Astrocyte (in vitro differentiated cells and primary cell): ENCODE measurements around the gene EP400. TPM values are rescaled to one million over a fixed set of nuclear protein-coding genes. Genes with fewer than 3 reads are reported as not detected.

Experiments
- DNase-seq: peaks from one replicate; pipeline ENCODE4 v3.0.0-alpha.2; 2010; ENCODE audit warnings: low read depth
- FAIRE-seq: peaks from 2 replicates; lab custom pipeline; 2011; peaks lifted over from hg19 to GRCh38; lab: Jason Lieb, UNC
- H2AFZ ChIP-seq: 2 replicates; pipeline ENCODE4 v1.6.0; 2012; ENCODE audit warnings: low read depth, low read length, inconsistent platforms
- H3K27ac ChIP-seq: 2 replicates; pipeline ENCODE4 v1.5.1; 2011; ENCODE audit warnings: low read depth, low read length, inconsistent platforms
- H3K27me3 ChIP-seq: 2 replicates; pipeline ENCODE4 v1.6.0; 2011; ENCODE audit warnings: low read length, inconsistent platforms; ENCODE audit not compliant: insufficient read depth
- H3K36me3 ChIP-seq: 2 replicates; pipeline ENCODE4 v1.5.1; 2011; ENCODE audit warnings: low read length, inconsistent platforms; ENCODE audit not compliant: insufficient read depth
- H3K4me1 ChIP-seq: 2 replicates; pipeline ENCODE4 v1.5.1; 2011; ENCODE audit warnings: low read length, inconsistent platforms; ENCODE audit not compliant: insufficient read depth
- H3K4me2 ChIP-seq: 2 replicates; pipeline ENCODE4 v1.6.0; 2012; ENCODE audit warnings: low read length, inconsistent platforms
- H3K4me3 ChIP-seq: 2 replicates; pipeline ENCODE4 v1.5.1; 2011; ENCODE audit warnings: low read depth, mild to moderate bottlenecking, low read length, inconsistent platforms; ENCODE audit not compliant: insufficient read depth
- H3K79me2 ChIP-seq: 2 replicates; pipeline ENCODE4 v1.6.0; 2012; ENCODE audit warnings: mild to moderate bottlenecking, low read length, inconsistent platforms; ENCODE audit not compliant: insufficient read depth
- H3K9ac ChIP-seq: 2 replicates; pipeline ENCODE4 v1.6.0; 2012; ENCODE audit warnings: mild to moderate bottlenecking, low read length, inconsistent platforms
- H3K9me3 ChIP-seq: 2 replicates; pipeline ENCODE4 v1.5.1; 2012; ENCODE audit warnings: low read depth, mild to moderate bottlenecking, low read length, inconsistent platforms; ENCODE audit not compliant: insufficient read depth
- H4K20me1 ChIP-seq: 2 replicates; pipeline ENCODE4 v1.6.0; 2012; ENCODE audit warnings: low read length, inconsistent platforms; ENCODE audit not compliant: insufficient read depth
- H3K27ac Mint-ChIP-seq: one replicate; pipeline ENCODE4 v1.8.0; 2021; ENCODE audit warnings: mild to moderate bottlenecking, mixed read lengths; ENCODE audit not compliant: unreplicated experiment
- H3K27me3 Mint-ChIP-seq: one replicate; pipeline ENCODE4 v1.8.0; 2021; ENCODE audit warnings: low read depth, mixed read lengths; ENCODE audit not compliant: unreplicated experiment
- H3K36me3 Mint-ChIP-seq: one replicate; pipeline ENCODE4 v1.8.0; 2021; ENCODE audit warnings: low read depth, mixed read lengths; ENCODE audit not compliant: unreplicated experiment
- H3K4me1 Mint-ChIP-seq: one replicate; pipeline ENCODE4 v1.8.0; 2021; ENCODE audit warnings: low read depth, mixed read lengths; ENCODE audit not compliant: unreplicated experiment
- H3K4me3 Mint-ChIP-seq: one replicate; pipeline ENCODE4 v1.8.0; 2021; ENCODE audit warnings: mild to moderate bottlenecking, moderate library complexity, mixed read lengths; ENCODE audit not compliant: unreplicated experiment
- H3K9me3 Mint-ChIP-seq: one replicate; pipeline ENCODE4 v1.8.0; 2021; ENCODE audit warnings: mild to moderate bottlenecking, mixed read lengths; ENCODE audit not compliant: unreplicated experiment
- EZH2 ChIP-seq: IDR thresholded peaks from 2 replicates; pipeline ENCODE4 v1.6.1; 2012; ENCODE audit warnings: mild to moderate bottlenecking, low read length, inconsistent platforms; ENCODE audit not compliant: insufficient read depth
- total RNA-seq: library from RNA; stranded (reverse); gene quantifications from 2 replicates; pipeline ENCODE4 v1.2.1, GENCODE V29; 2021
- TF ChIP-seq, protein P1 (sequence below): IDR thresholded peaks from 2 replicates; pipeline ENCODE4 v1.5.1; 2011; ENCODE audit warnings: low read depth, mild to moderate bottlenecking, inconsistent platforms, low read length, moderate library complexity; ENCODE audit not compliant: insufficient read depth

The EP400 gene
- total RNA-seq, 1 donor from 2014 or later, result 39.8 TPM

DNA sequence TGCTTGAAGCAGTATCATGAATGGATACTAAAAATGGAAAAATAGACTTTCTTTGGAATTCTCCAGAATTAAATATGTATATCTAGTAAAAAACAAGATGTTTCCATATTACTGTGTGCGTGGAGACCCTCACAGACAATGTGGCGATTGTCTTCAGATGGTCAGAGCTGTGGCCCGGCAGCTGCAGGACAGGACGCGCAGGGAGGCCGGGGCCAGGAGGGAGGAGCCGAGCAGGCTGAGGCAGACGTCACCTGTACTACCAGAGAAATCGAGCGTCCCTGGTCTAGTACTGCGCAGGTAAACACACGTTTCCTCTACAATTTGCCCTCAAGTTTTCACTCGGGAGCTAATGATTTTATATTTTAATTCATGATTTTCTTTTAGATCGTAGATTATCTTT is 171.5 kb downstream of the EP400 start:
- Histone ChIP-seq H3K4me1 (no peaks in the 10 kb centered on the region), H3K27ac (no peak overlapping the region), H3K36me3 (peaks cover 24% of the 10 kb centered on the region), H3K4me3 (no peak overlapping the region), H3K9me3 (no peaks in the 10 kb centered on the region), H3K27me3 (no peaks in the 10 kb centered on the region), H3K79me2 (no peaks in the 10 kb centered on the region), H2AFZ (no peak overlapping the region), H3K9ac (no peak overlapping the region), H4K20me1 (peaks cover 2% of the 10 kb centered on the region), H3K4me2 (no peak overlapping the region)
- Mint-ChIP-seq H3K9me3 (no peaks in the 10 kb centered on the region), H3K4me3 (no peak overlapping the region), H3K27me3 (no peaks in the 10 kb centered on the region), H3K36me3 (peaks cover 23% of the 10 kb centered on the region), H3K27ac (no peak overlapping the region), H3K4me1 (no peaks in the 10 kb centered on the region)
- no peak for DNase-seq
- TF ChIP-seq, protein P1, sequence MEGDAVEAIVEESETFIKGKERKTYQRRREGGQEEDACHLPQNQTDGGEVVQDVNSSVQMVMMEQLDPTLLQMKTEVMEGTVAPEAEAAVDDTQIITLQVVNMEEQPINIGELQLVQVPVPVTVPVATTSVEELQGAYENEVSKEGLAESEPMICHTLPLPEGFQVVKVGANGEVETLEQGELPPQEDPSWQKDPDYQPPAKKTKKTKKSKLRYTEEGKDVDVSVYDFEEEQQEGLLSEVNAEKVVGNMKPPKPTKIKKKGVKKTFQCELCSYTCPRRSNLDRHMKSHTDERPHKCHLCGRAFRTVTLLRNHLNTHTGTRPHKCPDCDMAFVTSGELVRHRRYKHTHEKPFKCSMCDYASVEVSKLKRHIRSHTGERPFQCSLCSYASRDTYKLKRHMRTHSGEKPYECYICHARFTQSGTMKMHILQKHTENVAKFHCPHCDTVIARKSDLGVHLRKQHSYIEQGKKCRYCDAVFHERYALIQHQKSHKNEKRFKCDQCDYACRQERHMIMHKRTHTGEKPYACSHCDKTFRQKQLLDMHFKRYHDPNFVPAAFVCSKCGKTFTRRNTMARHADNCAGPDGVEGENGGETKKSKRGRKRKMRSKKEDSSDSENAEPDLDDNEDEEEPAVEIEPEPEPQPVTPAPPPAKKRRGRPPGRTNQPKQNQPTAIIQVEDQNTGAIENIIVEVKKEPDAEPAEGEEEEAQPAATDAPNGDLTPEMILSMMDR, result no peak
- TF ChIP-seq EZH2, result no peak
- FAIRE-seq, result no peak

DNA sequence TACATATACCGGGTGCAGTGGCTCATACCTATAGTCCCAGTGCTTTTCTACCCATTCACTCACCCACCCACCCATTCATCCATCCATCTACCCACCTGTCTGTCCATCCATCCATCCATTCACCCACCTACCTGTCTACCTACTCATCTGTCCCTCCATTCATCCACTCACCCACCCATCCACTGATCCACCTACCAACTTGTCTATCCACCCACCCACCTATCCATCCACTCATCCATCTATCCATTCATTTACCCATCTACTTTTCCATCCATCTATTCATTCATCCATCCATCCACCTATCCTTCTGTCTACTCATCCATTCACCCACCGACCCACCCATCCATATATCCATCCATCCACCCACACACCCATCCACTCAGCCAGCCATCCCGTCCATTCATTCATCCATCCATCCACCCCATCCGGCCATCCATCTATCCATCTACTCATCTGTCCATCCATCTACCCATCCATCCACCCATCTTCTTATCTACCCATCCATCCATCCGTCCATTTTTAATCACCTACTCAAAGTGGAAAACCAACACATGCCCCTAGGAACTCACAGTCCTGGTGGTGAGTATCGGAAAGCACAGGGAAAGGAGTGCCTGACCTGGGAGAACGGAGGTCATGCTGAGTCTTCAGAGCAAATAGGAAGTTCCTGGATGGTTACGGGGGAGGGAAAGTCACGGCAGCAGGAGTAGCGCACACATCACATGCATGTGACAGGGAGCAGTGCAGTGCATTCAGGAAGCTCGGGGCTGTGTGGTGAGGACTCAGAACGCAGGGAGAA is 174.4 kb downstream of the EP400 start:
- peaks cover 46% of the 10 kb centered on the region for H3K36me3 Mint-ChIP-seq
- Histone ChIP-seq H2AFZ (no peak overlapping the region), H3K9me3 (peaks cover 3% of the 10 kb centered on the region), H3K4me1 (no peaks in the 10 kb centered on the region), H3K9ac (no peak overlapping the region), H3K27me3 (no peaks in the 10 kb centered on the region), H4K20me1 (no peaks in the 10 kb centered on the region), H3K4me3 (no peak overlapping the region), H3K4me2 (no peak overlapping the region), H3K27ac (no peak overlapping the region), H3K36me3 (peaks cover 44% of the 10 kb centered on the region), H3K79me2 (no peaks in the 10 kb centered on the region)
- FAIRE-seq (no peak), DNase-seq (no peak)
- no peaks in the 10 kb centered on the region for H3K27me3 Mint-ChIP-seq
- H3K9me3 Mint-ChIP-seq, result peaks cover 9% of the 10 kb centered on the region
- TF ChIP-seq, protein P1, result no peak
- no peak for TF ChIP-seq EZH2
- H3K27ac Mint-ChIP-seq, result no peak overlapping the region
- no peaks in the 10 kb centered on the region for H3K4me1 Mint-ChIP-seq
- H3K4me3 Mint-ChIP-seq, result no peak overlapping the region

DNA sequence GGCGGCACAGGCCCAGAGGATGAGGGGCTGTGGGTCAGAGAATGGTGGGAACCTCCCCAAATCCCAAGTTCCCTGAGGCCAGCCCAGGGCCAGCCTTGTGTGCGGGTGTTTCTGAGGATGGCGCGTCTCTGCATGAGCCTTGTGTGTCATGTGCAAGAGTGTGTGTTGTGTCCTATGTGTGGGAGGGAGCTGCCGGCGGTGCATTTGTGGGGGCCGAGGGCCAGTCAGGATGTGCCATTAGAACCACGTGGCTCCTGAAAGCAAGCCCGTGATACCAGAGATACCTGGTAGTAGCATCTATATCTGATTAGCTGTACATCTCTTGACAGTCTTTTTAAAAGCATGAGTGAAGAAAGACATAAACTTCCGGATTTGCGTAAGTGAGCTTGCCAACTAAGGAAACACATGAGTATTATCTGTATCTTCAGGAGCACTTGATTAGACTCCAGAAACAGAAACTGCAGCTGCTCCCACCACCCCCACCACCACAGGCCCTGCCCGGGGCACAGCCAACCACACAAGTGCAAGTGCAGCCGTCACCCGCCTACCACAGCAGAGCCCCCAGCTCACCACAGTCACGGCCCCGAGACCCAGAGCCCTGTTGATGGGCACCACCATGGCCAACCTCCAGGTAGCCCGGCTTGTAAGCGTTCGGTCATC is 175.2 kb downstream of the EP400 start:
- Histone ChIP-seq H3K4me2 (no peak overlapping the region), H3K79me2 (no peaks in the 10 kb centered on the region), H2AFZ (no peak overlapping the region), H4K20me1 (no peaks in the 10 kb centered on the region), H3K9me3 (peaks cover 3% of the 10 kb centered on the region), H3K9ac (no peak overlapping the region), H3K36me3 (peaks cover 44% of the 10 kb centered on the region), H3K27ac (no peak overlapping the region), H3K27me3 (no peaks in the 10 kb centered on the region), H3K4me3 (no peak overlapping the region), H3K4me1 (no peaks in the 10 kb centered on the region)
- H3K9me3 Mint-ChIP-seq, result peaks cover 13% of the 10 kb centered on the region
- DNase-seq (no peak), FAIRE-seq (no peak)
- no peak overlapping the region for H3K4me3 Mint-ChIP-seq
- H3K27me3 Mint-ChIP-seq, result no peaks in the 10 kb centered on the region
- H3K4me1 Mint-ChIP-seq, result no peaks in the 10 kb centered on the region
- TF ChIP-seq, protein P1, result no peak
- TF ChIP-seq EZH2, result no peak
- H3K27ac Mint-ChIP-seq, result no peak overlapping the region
- H3K36me3 Mint-ChIP-seq, result peaks cover 49% of the 10 kb centered on the region
